Uterus (tissue), 4 donors: ENCODE data around the gene G2E3. TPM values are rescaled to one million over a fixed set of nuclear protein-coding genes. Genes with fewer than 3 reads are reported as not detected.
"Not testable (repeated sequence)": the region's sequence is repeated elsewhere in the genome, so short reads cannot be mapped to it uniquely, and the experiment has no call there.

Experiments used
- DNase-seq, 2 donors: peaks; one replicate each; pipeline ENCODE4 v3.0.0-alpha.2; 2019 to 2020
- H3K27ac ChIP-seq, 2 donors: fragments of 200-600 bp; sonication (generic); 1 replicate in 1 of 2; 2 replicates in 1 of 2; pipeline ENCODE4 v1.5.1; 2016 to 2018
- H3K27me3 ChIP-seq, 2 donors: fragments of 200-600 bp; sonication (generic); one replicate each; pipeline ENCODE4 v1.5.1; 2018 to 2019; ENCODE audit warnings: control low read depth in 1 of 2
- H3K36me3 ChIP-seq, 2 donors: fragments of 200-600 bp; sonication (generic); one replicate each; pipeline ENCODE4 v1.5.1; 2019; ENCODE audit warnings: control low read depth in 1 of 2
- H3K4me1 ChIP-seq, 2 donors: fragments of 200-600 bp; sonication (generic); one replicate each; pipeline ENCODE4 v1.5.1; 2018 to 2019; ENCODE audit warnings: control low read depth in 1 of 2
- H3K4me3 ChIP-seq, 2 donors: fragments of 200-600 bp; sonication (generic); 1 replicate in 1 of 2; 2 replicates in 1 of 2; pipeline ENCODE4 v1.5.1; 2018 to 2019; ENCODE audit warnings: mild to moderate bottlenecking in 1 of 2
- H3K9me3 ChIP-seq, 2 donors: fragments of 200-600 bp; sonication (generic); one replicate each; pipeline ENCODE4 v1.5.1; 2019; ENCODE audit warnings: control low read depth in 1 of 2
- POLR2A ChIP-seq, 2 donors: fragments of 450-650 bp; IDR thresholded peaks; one replicate each; pipeline ENCODE4 v1.6.1; 2016; ENCODE audit warnings: antibody characterized with exemption in 2 of 2, mild to moderate bottlenecking in 1 of 2, moderate library complexity in 1 of 2
- intact Hi-C: fragments of 100-400 bp; cut with DNase I; formaldehyde crosslinking; loops from one replicate; pipeline ENCODE4 v1.15.1; 2023; ENCODE audit warnings: low total_unique reads
- total RNA-seq, 4 donors: library from RNA; depleted of rRNA in 3 of 4; stranded (reverse); fragments of >200 nt in 3 of 4; gene quantifications; one replicate each; pipeline versions ENCODE4 v1.1.0 to v1.2.4, GENCODE V29; 2014 to 2023
- TF ChIP-seq, protein P1 (sequence below), 4 experiments: fragments of 200-600 bp in 2 of 4; fragments of 450-650 bp in 2 of 4; sonication (generic) in 2 of 4; IDR thresholded peaks; one replicate each; pipeline ENCODE4 v1.5.1; 2016 to 2019; ENCODE audit warnings: antibody characterized with exemption in 4 of 4, mild to moderate bottlenecking in 2 of 4, moderate library complexity in 1 of 4
- donor health status: DM: yes; HTN: yes; CAD: no.

G2E3 gene
- total RNA-seq, 4 donors from 2014 or later, result 3.1 to 48.9 (median 17.5) TPM

DNA sequence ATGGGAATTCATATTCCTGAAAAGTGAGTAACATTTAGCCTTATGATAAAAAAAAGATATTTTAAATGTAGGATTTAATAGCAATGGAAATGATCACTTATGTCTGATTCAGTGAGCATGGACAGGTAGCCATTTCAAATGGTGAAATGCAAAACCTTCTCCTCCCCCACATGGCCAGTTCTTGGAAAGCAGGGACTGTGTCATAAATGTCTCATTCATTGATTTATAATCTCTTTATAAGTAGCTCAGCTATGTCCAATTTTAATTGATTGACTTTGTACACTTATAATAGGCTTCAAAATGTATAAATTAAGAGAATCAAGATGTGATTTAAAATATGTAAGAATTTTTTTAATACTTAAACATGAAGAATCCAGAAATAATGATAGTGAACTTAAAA is 38.5 kb downstream of the G2E3 start:
- H3K27ac ChIP-seq, result no peak overlapping the region
- no peak for DNase-seq
- H3K4me1 ChIP-seq, result no peaks in the 10 kb centered on the region
- intact Hi-C loops, result no loop called here
- no peaks in the 10 kb centered on the region for H3K9me3 ChIP-seq
- H3K36me3 ChIP-seq, result no peaks in the 10 kb centered on the region
- no peaks in the 10 kb centered on the region for H3K27me3 ChIP-seq
- no peak overlapping the region for H3K4me3 ChIP-seq
- TF ChIP-seq, protein P1, sequence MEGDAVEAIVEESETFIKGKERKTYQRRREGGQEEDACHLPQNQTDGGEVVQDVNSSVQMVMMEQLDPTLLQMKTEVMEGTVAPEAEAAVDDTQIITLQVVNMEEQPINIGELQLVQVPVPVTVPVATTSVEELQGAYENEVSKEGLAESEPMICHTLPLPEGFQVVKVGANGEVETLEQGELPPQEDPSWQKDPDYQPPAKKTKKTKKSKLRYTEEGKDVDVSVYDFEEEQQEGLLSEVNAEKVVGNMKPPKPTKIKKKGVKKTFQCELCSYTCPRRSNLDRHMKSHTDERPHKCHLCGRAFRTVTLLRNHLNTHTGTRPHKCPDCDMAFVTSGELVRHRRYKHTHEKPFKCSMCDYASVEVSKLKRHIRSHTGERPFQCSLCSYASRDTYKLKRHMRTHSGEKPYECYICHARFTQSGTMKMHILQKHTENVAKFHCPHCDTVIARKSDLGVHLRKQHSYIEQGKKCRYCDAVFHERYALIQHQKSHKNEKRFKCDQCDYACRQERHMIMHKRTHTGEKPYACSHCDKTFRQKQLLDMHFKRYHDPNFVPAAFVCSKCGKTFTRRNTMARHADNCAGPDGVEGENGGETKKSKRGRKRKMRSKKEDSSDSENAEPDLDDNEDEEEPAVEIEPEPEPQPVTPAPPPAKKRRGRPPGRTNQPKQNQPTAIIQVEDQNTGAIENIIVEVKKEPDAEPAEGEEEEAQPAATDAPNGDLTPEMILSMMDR (IDR thresholded peaks at IDR 0.05), result no peak
- TF ChIP-seq POLR2A (IDR thresholded peaks at IDR 0.05), result no peak

DNA sequence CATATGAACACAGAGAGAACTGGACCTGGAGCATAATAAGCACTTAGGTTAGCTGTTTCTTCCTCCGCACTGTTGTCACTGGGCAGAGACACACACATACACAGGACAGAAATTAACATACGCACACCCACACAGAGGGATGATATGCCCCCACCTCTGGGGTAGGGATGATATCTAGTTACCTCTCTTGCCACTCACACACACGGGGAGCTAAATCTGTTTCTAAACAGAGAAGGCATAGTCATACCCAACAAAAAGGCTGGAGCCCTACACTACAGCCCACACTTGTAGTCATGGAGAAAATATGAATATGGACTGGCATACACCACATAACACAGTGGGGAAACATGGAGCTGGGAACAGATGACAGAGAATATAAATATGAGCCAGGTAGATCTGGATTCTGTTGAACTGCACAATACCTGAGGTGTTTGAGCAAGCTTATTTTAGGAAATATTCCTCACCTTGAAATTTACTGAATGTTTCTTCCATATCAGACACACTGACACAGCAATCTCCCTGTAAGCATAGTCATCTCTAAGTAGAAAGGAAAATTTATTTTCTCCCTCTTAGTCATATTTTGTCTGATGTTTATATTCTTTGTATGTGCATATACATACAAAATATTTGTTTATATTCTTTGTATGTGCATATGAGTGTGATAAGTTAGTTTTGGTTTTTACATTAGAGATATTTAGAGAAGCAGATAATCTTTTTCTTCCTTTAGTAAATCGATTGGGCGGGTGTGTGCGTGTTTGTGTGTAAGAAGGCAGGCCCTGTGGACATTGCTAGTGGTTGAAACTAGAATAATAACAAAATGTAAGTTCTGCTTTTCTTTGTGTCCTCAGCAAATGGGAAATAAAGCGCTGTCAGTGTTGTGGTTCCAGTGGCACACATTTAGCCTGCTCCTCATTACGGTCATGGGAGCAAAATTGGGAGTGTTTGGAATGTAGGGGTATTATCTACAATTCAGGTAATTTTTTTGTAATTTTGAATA is 42.3 kb downstream of the G2E3 start:
- no peaks in the 10 kb centered on the region for H3K36me3 ChIP-seq

DNA sequence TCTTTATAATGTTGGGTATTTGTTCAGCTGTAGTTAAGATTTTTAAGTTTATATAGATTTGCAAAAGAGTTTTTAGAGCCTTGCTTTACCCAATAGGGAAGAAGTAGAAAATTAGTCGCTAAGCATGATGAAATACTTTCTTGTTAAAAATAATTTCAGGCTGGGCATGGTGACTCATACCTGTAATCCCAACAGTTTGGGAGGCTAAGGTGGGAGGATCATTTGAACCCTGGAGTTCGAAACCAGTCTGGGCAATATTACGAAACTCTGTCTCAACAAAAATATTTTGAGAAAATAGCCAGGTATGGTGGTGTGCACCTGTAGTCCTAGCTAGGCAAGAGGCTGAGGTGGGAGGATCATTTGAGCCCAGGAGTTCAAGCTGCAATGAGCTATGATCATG is 44.4 kb downstream of the G2E3 start:
- DNase-seq, result no peak
- TF ChIP-seq, protein P1 (IDR thresholded peaks at IDR 0.05), result no peak
- no peak for TF ChIP-seq POLR2A (IDR thresholded peaks at IDR 0.05)
- Histone ChIP-seq H3K27ac (no peak overlapping the region), H3K9me3 (no peaks in the 10 kb centered on the region), H3K4me3 (no peak overlapping the region), H3K27me3 (no peaks in the 10 kb centered on the region), H3K4me1 (no peaks in the 10 kb centered on the region), H3K36me3 (no peaks in the 10 kb centered on the region)
- intact Hi-C loops, result no loop called here

More for the DNA sequence above, 42.3 kb downstream of the G2E3 start:
- Histone ChIP-seq H3K4me3 (no peak overlapping the region), H3K27ac (no peak overlapping the region), H3K4me1 (no peaks in the 10 kb centered on the region), H3K9me3 (no peaks in the 10 kb centered on the region), H3K27me3 (no peaks in the 10 kb centered on the region)
- DNase-seq, result no peak
- intact Hi-C loops, result no loop called here
- TF ChIP-seq, protein P1 (IDR thresholded peaks at IDR 0.05), result no peak
- no peak for TF ChIP-seq POLR2A (IDR thresholded peaks at IDR 0.05)

DNA sequence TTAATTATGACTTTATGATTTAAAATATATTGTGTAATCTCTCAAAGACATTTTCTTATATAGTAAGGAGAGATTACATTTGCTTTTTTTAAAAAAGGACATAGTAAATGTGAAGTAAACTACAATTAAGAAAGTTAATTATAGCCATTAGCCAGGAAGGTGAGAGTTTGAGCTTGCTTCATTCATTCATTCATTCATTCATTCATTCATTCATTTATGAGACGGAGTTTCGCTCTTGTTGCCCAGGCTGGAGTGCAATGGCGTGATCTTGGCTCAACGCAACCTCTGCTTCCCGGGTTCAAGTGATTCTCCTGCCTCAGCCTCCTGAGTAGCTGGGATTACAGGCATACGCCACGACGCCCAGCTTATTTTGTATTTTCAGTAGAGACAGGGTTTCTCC is 45.7 kb downstream of the G2E3 start:
- H3K36me3 ChIP-seq, H3K27ac ChIP-seq, H3K4me3 ChIP-seq, H3K9me3 ChIP-seq, H3K4me1 ChIP-seq, H3K27me3 ChIP-seq, intact Hi-C loops, DNase-seq: not testable (repeated sequence)

DNA sequence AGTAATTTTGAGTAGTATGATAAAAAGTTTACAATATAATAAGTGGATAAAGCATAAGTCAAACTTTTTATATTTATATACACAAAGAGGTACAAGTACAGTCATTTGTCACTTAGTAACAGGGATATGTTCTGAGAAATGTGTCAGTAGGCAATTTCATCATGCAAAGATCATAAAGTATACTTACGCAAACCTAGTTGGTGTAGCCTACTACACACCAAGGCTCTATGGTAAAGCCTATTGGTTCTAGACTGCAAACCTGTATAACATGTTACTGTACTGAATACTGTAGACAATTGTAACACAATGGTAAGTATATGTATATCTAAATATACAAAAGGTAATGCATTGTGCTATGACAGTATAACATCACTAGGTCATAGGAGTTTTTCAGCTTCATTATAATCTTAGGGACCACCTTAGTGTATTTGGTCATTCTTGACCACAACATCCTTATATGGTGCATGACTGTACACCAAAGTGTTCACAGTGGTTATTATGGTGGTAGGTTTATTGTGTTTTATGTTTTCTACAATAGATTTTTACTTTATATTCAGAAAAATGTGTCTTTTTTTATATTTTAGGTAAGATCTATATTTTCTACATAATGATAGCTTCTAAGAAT is 48.3 kb downstream of the G2E3 start:
- no peak for DNase-seq
- Histone ChIP-seq H3K27ac (no peak overlapping the region), H3K27me3 (no peaks in the 10 kb centered on the region), H3K9me3 (no peaks in the 10 kb centered on the region), H3K4me1 (no peaks in the 10 kb centered on the region), H3K4me3 (no peak overlapping the region), H3K36me3 (no peaks in the 10 kb centered on the region)
- no peak for TF ChIP-seq POLR2A (IDR thresholded peaks at IDR 0.05)
- TF ChIP-seq, protein P1 (IDR thresholded peaks at IDR 0.05), result no peak
- intact Hi-C loops, result no loop called here
